Activated T-helper 1 cell treated with anti-CD3 and anti-CD28 coated beads, Interleukin-2, amount 50 U/mL, for 16 hours (primary cell): ENCODE data around the gene TRIM61.
"Not testable (repeated sequence)": the region's sequence is repeated elsewhere in the genome, so short reads cannot be mapped to it uniquely, and the experiment has no call there.

Source experiments
- DNase-seq, 2 donors: peaks; one replicate each; pipeline ENCODE4 v3.0.0-alpha.2; 2020; ENCODE audit warnings: low read depth in 1 of 2, low spot score in 1 of 2

TRIM61 gene

GRCh38 chr4:164977243-164978164 lies at the start of gene TRIM61:
Gene TRIM61, minus strand, starts transcription at chr4:164977657. Its CDS starts 7,655 bp downstream, at chr4:164970002.
- DNase-seq = peak in 1 of 2 donors; percentile 9

- DNase-seq = not testable (repeated sequence)
Measured at GRCh38 chr4:165025782-165026181, 48.3 kb upstream of the TRIM61 start.

GRCh38 chr4:165019995-165020394 lies 42.5 kb upstream of the TRIM61 start:
- not testable (repeated sequence) for DNase-seq

- no peak for DNase-seq
Measured at GRCh38 chr4:165016971-165017370, 39.5 kb upstream of the TRIM61 start.

GRCh38 chr4:165013691-165014090 lies 36.2 kb upstream of the TRIM61 start:
- no peak for DNase-seq

GRCh38 chr4:165011403-165011802 lies 33.9 kb upstream of the TRIM61 start:
- DNase-seq = no peak

- DNase-seq = no peak
Measured at GRCh38 chr4:165010991-165011390, 33.5 kb upstream of the TRIM61 start.

GRCh38 chr4:165010487-165010886 lies 33.0 kb upstream of the TRIM61 start:
- DNase-seq = no peak

- no peak for DNase-seq
Measured at GRCh38 chr4:165009493-165010227, 32.2 kb upstream of the TRIM61 start.

- no peak for DNase-seq
Measured at GRCh38 chr4:165006886-165007285, 29.4 kb upstream of the TRIM61 start.

- no peak for DNase-seq
Measured at GRCh38 chr4:165006456-165006855, 29.0 kb upstream of the TRIM61 start.

GRCh38 chr4:165005352-165005925 lies 28.0 kb upstream of the TRIM61 start:
- DNase-seq = no peak

GRCh38 chr4:165001957-165002356 lies 24.5 kb upstream of the TRIM61 start:
- not testable (repeated sequence) for DNase-seq

GRCh38 chr4:164998526-164999080 lies 21.1 kb upstream of the TRIM61 start:
- DNase-seq = not testable (repeated sequence)

- DNase-seq = no peak
Measured at GRCh38 chr4:164997941-164998340, 20.5 kb upstream of the TRIM61 start.

GRCh38 chr4:164997324-164997723 lies 19.9 kb upstream of the TRIM61 start:
- DNase-seq = no peak

- not testable (repeated sequence) for DNase-seq
Measured at GRCh38 chr4:164996123-164996522, 18.7 kb upstream of the TRIM61 start.

- not testable (repeated sequence) for DNase-seq
Measured at GRCh38 chr4:164990786-164991185, 13.3 kb upstream of the TRIM61 start.

- no peak for DNase-seq
Measured at GRCh38 chr4:164989471-164989870, 12.0 kb upstream of the TRIM61 start.

GRCh38 chr4:164971929-164972328 lies 5.5 kb downstream of the TRIM61 start:
- not testable (repeated sequence) for DNase-seq

- no peak for DNase-seq
Measured at GRCh38 chr4:164959896-164960295, 17.6 kb downstream of the TRIM61 start.
